Erythroblast (primary cell): ENCODE measurements around the gene PPP1R37.

ENCODE experiments used
- GATA1 ChIP-seq: IDR thresholded peaks from 2 replicates; pipeline ENCODE4 v1.6.1; 2011; ENCODE audit warnings: low read depth, mild to moderate bottlenecking, control low read depth, low read length, moderate library complexity
- POLR2A ChIP-seq: IDR thresholded peaks from 2 replicates; pipeline ENCODE4 v1.6.1; 2011; ENCODE audit warnings: mild to moderate bottlenecking, low read length

DNA sequence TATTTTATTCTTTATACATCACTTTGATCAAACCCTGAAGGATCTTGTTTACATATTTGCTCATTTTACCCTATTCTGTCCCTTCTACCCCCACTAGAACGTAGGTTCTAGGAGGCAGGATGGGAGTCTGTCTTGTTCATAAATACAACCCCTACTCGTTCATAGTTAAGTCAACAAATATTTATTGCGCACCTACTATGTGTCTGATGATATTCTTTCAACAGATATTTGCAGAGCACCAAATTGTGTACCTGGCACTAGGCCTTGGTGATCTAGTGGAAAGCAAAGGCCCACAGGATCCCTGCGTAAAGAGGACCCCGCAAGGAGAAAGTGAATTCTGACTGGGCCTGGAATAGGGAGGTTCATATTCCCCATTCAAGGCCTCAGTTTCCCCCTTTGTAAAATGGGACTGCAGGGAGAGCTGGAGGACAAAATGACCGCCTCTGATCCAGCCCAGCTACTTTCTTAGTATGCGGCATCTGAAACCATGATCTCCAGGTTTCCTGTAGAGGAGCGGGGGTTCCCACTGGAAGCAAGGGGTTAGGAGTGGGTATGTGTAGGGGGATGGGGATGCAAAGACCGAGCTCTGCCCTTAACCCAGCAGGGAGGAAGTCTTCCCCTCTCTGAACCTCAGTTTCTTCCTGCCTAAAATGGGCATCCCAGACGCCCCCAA is 14.5 kb upstream of the PPP1R37 start:
- TF ChIP-seq POLR2A (no peak), GATA1 (no peak)
